DND-41 (cell line): ENCODE results near the gene DHH.
A peak's percentile ranks its signal among the peaks of the same experiment; 100 is the strongest.

Source experiments
- ATAC-seq: fragments of 200-7000 bp; cut with Tn5 transposase; 3 replicates; pipeline ENCODE4 v1.9.1; 2021; ENCODE audit warnings: low read depth; ENCODE audit not compliant: insufficient read depth
- DNase-seq: peaks from one replicate; pipeline ENCODE4 v3.0.0-alpha.2; 2020
- H2AFZ ChIP-seq: 2 replicates; pipeline ENCODE4 v1.6.0; 2012; ENCODE audit warnings: low read depth, low read length
- H3K27ac ChIP-seq: 2 replicates; pipeline ENCODE4 v1.5.1; 2012; ENCODE audit warnings: low read length, inconsistent platforms
- H3K27me3 ChIP-seq: fragments of 200-600 bp; sonication (generic); 2 replicates; pipeline ENCODE4 v1.6.0; 2012; ENCODE audit warnings: low read length, mild to moderate bottlenecking, inconsistent platforms; ENCODE audit not compliant: insufficient read depth, poor library complexity
- H3K36me3 ChIP-seq: 2 replicates; pipeline ENCODE4 v1.5.1; 2012; ENCODE audit warnings: low read length, inconsistent platforms; ENCODE audit not compliant: insufficient read depth
- H3K4me1 ChIP-seq: 2 replicates; pipeline ENCODE4 v1.5.1; 2012; ENCODE audit warnings: mild to moderate bottlenecking, low read length; ENCODE audit not compliant: insufficient read depth
- H3K4me2 ChIP-seq: 2 replicates; pipeline ENCODE4 v1.6.0; 2012; ENCODE audit warnings: mild to moderate bottlenecking, moderate library complexity, low read length, inconsistent platforms; ENCODE audit not compliant: insufficient read depth
- H3K4me3 ChIP-seq, 2 experiments: fragments of 200-600 bp in 1 of 2; shearing (Covaris generic) in 1 of 2; 2 replicates each; pipeline ENCODE4 v1.5.1; 2012 to 2016; ENCODE audit warnings: inconsistent platforms in 2 of 2, low read length in 2 of 2, mild to moderate bottlenecking in 2 of 2, low read depth in 1 of 2, moderate library complexity in 1 of 2
- H3K79me2 ChIP-seq: 2 replicates; pipeline ENCODE4 v1.6.0; 2012; ENCODE audit warnings: low read length, inconsistent platforms; ENCODE audit not compliant: insufficient read depth
- H3K9ac ChIP-seq: 2 replicates; pipeline ENCODE4 v1.6.0; 2012; ENCODE audit warnings: low read depth, mild to moderate bottlenecking, inconsistent platforms, low read length, moderate library complexity
- H3K9me3 ChIP-seq: 2 replicates; pipeline ENCODE4 v1.5.1; 2012; ENCODE audit warnings: low read length, moderate library complexity, mild to moderate bottlenecking, inconsistent platforms; ENCODE audit not compliant: insufficient read depth, severe bottlenecking
- H4K20me1 ChIP-seq: 2 replicates; pipeline ENCODE4 v1.6.0; 2012; ENCODE audit warnings: low read length; ENCODE audit not compliant: insufficient read depth
- CTCF ChIP-seq: IDR thresholded peaks from 2 replicates; pipeline ENCODE4 v1.5.1; 2012; ENCODE audit warnings: borderline replicate concordance, low read length, moderate library complexity, mild to moderate bottlenecking; ENCODE audit not compliant: poor library complexity, severe bottlenecking; ENCODE audit errors: extremely low read depth
- EZH2 ChIP-seq: IDR thresholded peaks from 3 replicates; pipeline ENCODE4 v1.6.1; 2012; ENCODE audit warnings: borderline replicate concordance, low read depth, mild to moderate bottlenecking, moderate library complexity, low read length, inconsistent platforms; ENCODE audit not compliant: severe bottlenecking

Gene DHH

GRCh38 chr12:49098035-49098451, 3.4 kb upstream of the DHH start:
- TF ChIP-seq EZH2: no peak
- peak; percentile 91 for TF ChIP-seq CTCF
- Histone ChIP-seq H4K20me1 (peaks cover 6% of the 10 kb centered on the region; the same call in 1 of the 2 replicates), H3K9me3 (no peaks in the 10 kb centered on the region), H3K4me2 (no peak overlapping the region), H3K27me3 (no peaks in the 10 kb centered on the region), H3K27ac (no peak overlapping the region), H3K36me3 (peaks cover 55% of the 10 kb centered on the region), H2AFZ (no peak overlapping the region), H3K79me2 (no peaks in the 10 kb centered on the region), H3K9ac (no peak overlapping the region), H3K4me1 (no peaks in the 10 kb centered on the region), H3K4me3 (no peak overlapping the region)
- DNase-seq: peak; percentile 72
- peak; percentile 81 for ATAC-seq

- Histone ChIP-seq H2AFZ (no peak overlapping the region), H3K4me3 (no peak overlapping the region), H3K9ac (no peak overlapping the region), H3K27ac (no peak overlapping the region), H3K27me3 (peaks cover 5% of the 10 kb centered on the region), H3K4me2 (no peak overlapping the region), H3K4me1 (peaks cover 3% of the 10 kb centered on the region), H3K9me3 (no peaks in the 10 kb centered on the region), H3K79me2 (no peaks in the 10 kb centered on the region), H4K20me1 (peaks cover under 1% of the 10 kb centered on the region; the same call in 1 of the 2 replicates), H3K36me3 (peaks cover 48% of the 10 kb centered on the region)
- DNase-seq (no peak), ATAC-seq (no peak)
- TF ChIP-seq EZH2 (no peak), CTCF (no peak)
Measured at GRCh38 chr12:49097381-49097780, 2.8 kb upstream of the DHH start.

- ATAC-seq: no peak
- H3K27me3 ChIP-seq: peaks cover 29% of the 10 kb centered on the region
Measured at GRCh38 chr12:49094975-49095365, 369 bp upstream of the DHH start.

More at GRCh38 chr12:49094975-49095365, 369 bp upstream of the DHH start:
- no peak overlapping the region for H3K4me3 ChIP-seq
- H3K36me3 ChIP-seq: peaks cover 24% of the 10 kb centered on the region
- H3K4me2 ChIP-seq: no peak overlapping the region
- H2AFZ ChIP-seq: no peak overlapping the region
- H3K4me1 ChIP-seq: peaks cover 16% of the 10 kb centered on the region
- no peak for DNase-seq
- no peaks in the 10 kb centered on the region for H3K9me3 ChIP-seq
- H3K79me2 ChIP-seq: no peaks in the 10 kb centered on the region
- H3K27ac ChIP-seq: no peak overlapping the region
- no peak overlapping the region for H3K9ac ChIP-seq
- TF ChIP-seq CTCF (no peak), EZH2 (no peak)
- no peaks in the 10 kb centered on the region; the same call in 1 of the 2 replicates for H4K20me1 ChIP-seq
